HG03108 (cell line): ENCODE data around the gene PGA5.
"Not testable (repeated sequence)": the region's sequence is repeated elsewhere in the genome, so short reads cannot be mapped to it uniquely, and the experiment has no call there.

Experiments used
- ATAC-seq: cut with Tn5 transposase; IDR thresholded peaks from one replicate; pipeline ENCODE4 v1.9.1; 2021; ENCODE audit warnings: moderate library complexity; ENCODE audit not compliant: unreplicated experiment

PGA5 gene

GRCh38 chr11:61222692-61223091 lies 18.3 kb upstream of the PGA5 start:
- ATAC-seq = not testable (repeated sequence)

- ATAC-seq = not testable (repeated sequence)
Measured at GRCh38 chr11:61226457-61227137, 14.4 kb upstream of the PGA5 start.

GRCh38 chr11:61229458-61229857 lies 11.5 kb upstream of the PGA5 start:
- ATAC-seq = not testable (repeated sequence)

- ATAC-seq = not testable (repeated sequence)
Measured at GRCh38 chr11:61231033-61231432, 9.9 kb upstream of the PGA5 start.

- ATAC-seq = not testable (repeated sequence)
Measured at GRCh38 chr11:61231585-61231984, 9.4 kb upstream of the PGA5 start.

- not testable (repeated sequence) for ATAC-seq
Measured at GRCh38 chr11:61232548-61233145, 8.3 kb upstream of the PGA5 start.

- ATAC-seq = not testable (repeated sequence)
Measured at GRCh38 chr11:61237130-61237529, 3.8 kb upstream of the PGA5 start.

- not testable (repeated sequence) for ATAC-seq
Measured at GRCh38 chr11:61240288-61240687, 687 bp upstream of the PGA5 start.

GRCh38 chr11:61241526-61241925 lies 551 bp downstream of the PGA5 start:
- not testable (repeated sequence) for ATAC-seq

GRCh38 chr11:61245284-61245964 lies 4.4 kb downstream of the PGA5 start:
- ATAC-seq = not testable (repeated sequence)

GRCh38 chr11:61248071-61248470 lies 7.1 kb downstream of the PGA5 start:
- not testable (repeated sequence) for ATAC-seq

GRCh38 chr11:61249201-61249600 lies 8.2 kb downstream of the PGA5 start:
- ATAC-seq = not testable (repeated sequence)

- not testable (repeated sequence) for ATAC-seq
Measured at GRCh38 chr11:61250796-61251765, 10.1 kb downstream of the PGA5 start.

- ATAC-seq = not testable (repeated sequence)
Measured at GRCh38 chr11:61252332-61252731, 11.4 kb downstream of the PGA5 start.

GRCh38 chr11:61254403-61255025 lies 13.5 kb downstream of the PGA5 start:
- peak; percentile 59 for ATAC-seq

- ATAC-seq = no peak
Measured at GRCh38 chr11:61256710-61257482, 15.9 kb downstream of the PGA5 start.

- ATAC-seq = no peak
Measured at GRCh38 chr11:61258546-61258945, 17.6 kb downstream of the PGA5 start.

GRCh38 chr11:61259363-61259762 lies 18.4 kb downstream of the PGA5 start:
- ATAC-seq = no peak

- ATAC-seq = no peak
Measured at GRCh38 chr11:61264371-61264770, 23.4 kb downstream of the PGA5 start.

- no peak for ATAC-seq
Measured at GRCh38 chr11:61264795-61265194, 23.8 kb downstream of the PGA5 start.
